Esophagus squamous epithelium (tissue), 5 donors: ENCODE results near the gene SAMD14. TPM values are rescaled to one million over a fixed set of nuclear protein-coding genes. Genes with fewer than 3 reads are reported as not detected.

ENCODE experiments used
- DNase-seq: peaks from one replicate; lab custom pipeline; 2025; lab: John Stamatoyannopoulos, UW
- H3K27ac ChIP-seq, 4 donors: fragments of 200-600 bp; sonication (generic); one replicate each; pipeline ENCODE4 v1.5.1; 2016 to 2019; ENCODE audit warnings: mild to moderate bottlenecking in 1 of 4
- H3K27me3 ChIP-seq, 4 donors: fragments of 200-600 bp; sonication (generic); 1 replicate in 3 of 4; 2 replicates in 1 of 4; pipeline versions ENCODE4 v1.5.1 to v1.6.0; 2017 to 2021; ENCODE audit warnings: antibody characterized with exemption in 1 of 4
- H3K36me3 ChIP-seq, 3 donors: fragments of 200-600 bp; sonication (generic); one replicate each; pipeline ENCODE4 v1.5.1; 2016 to 2019
- H3K4me1 ChIP-seq, 3 donors: fragments of 200-600 bp; sonication (generic); one replicate each; pipeline ENCODE4 v1.5.1; 2017 to 2019
- H3K4me3 ChIP-seq, 4 donors: fragments of 200-600 bp; sonication (generic); 1 replicate in 3 of 4; 2 replicates in 1 of 4; pipeline ENCODE4 v1.5.1; 2016 to 2019; ENCODE audit warnings: mild to moderate bottlenecking in 2 of 4, moderate library complexity in 1 of 4
- H3K9me3 ChIP-seq, 3 donors: fragments of 200-600 bp; sonication (generic); one replicate each; pipeline ENCODE4 v1.5.1; 2016 to 2019
- POLR2A ChIP-seq, 4 donors: fragments of 450-650 bp; IDR thresholded peaks; one replicate each; pipeline ENCODE4 v1.6.1; 2017; ENCODE audit warnings: antibody characterized with exemption in 4 of 4, mild to moderate bottlenecking in 4 of 4, moderate library complexity in 3 of 4
- WGBS, 2 donors: methylation state at CpG; one replicate each; pipeline ENCODE4 v1.1.5; 2018; 5-methylcytosine and 5-hydroxymethylcytosine counted together
- intact Hi-C: fragments of 100-400 bp; cut with DNase I; formaldehyde crosslinking; loops from one replicate; pipeline ENCODE4 v1.15.0; 2022
- total RNA-seq, 4 donors: library from RNA; depleted of rRNA; stranded (reverse); fragments of >200 nt; gene quantifications; one replicate each; pipeline ENCODE4 v1.1.0, GENCODE V29; 2016
- TF ChIP-seq, protein P1 (sequence below), 6 experiments: fragments of 450-650 bp in 4 of 6; fragments of 200-600 bp in 2 of 6; sonication (generic) in 2 of 6; IDR thresholded peaks; one replicate each; pipeline ENCODE4 v1.5.1; 2016 to 2019; ENCODE audit warnings: antibody characterized with exemption in 6 of 6, mild to moderate bottlenecking in 4 of 6, moderate library complexity in 4 of 6
- donor health status: DM: yes; HTN: yes; CAD: no.

SAMD14 gene
- total RNA-seq, 4 donors from 2014 or later: 0.57 TPM; not detected in 3

DNA sequence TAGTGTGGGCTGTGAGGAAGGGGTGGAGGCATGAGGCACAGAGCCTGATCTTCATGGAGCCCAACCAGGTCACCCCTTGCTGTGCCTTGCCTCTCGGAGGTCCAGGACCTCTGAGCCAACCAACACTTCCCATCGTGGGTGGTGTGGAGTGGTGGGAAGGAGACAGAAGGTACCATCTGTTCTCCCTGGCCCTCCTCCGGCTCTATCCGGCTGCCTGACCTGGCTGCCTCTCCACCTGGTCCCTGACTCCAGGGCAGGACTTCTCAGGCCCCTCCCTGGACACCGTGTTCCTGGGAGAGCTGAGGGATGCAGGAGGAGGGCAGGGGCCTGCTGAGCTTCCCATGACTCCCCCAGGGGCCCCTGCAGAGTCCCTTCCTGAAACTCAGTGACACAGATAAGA, 31.0 kb downstream of the SAMD14 start:
- Histone ChIP-seq H3K27ac (peak overlapping the region in 1 of 4 donors; percentile 26), H3K4me3 (no peak overlapping the region), H3K9me3 (no peaks in the 10 kb centered on the region), H3K27me3 (no peaks in the 10 kb centered on the region), H3K4me1 (peaks cover 32 to 74% (median 43%) of the 10 kb centered on the region in 3 donors), H3K36me3 (peaks cover 0 to 60% (median 0%) of the 10 kb centered on the region in 3 donors)
- DNase-seq: no peak
- WGBS, 2 donors: 59 to 79% methylated on average over 4 to 5 of the region's 5 CpGs
- TF ChIP-seq POLR2A (IDR thresholded peaks at IDR 0.05): no peak
- TF ChIP-seq, protein P1, sequence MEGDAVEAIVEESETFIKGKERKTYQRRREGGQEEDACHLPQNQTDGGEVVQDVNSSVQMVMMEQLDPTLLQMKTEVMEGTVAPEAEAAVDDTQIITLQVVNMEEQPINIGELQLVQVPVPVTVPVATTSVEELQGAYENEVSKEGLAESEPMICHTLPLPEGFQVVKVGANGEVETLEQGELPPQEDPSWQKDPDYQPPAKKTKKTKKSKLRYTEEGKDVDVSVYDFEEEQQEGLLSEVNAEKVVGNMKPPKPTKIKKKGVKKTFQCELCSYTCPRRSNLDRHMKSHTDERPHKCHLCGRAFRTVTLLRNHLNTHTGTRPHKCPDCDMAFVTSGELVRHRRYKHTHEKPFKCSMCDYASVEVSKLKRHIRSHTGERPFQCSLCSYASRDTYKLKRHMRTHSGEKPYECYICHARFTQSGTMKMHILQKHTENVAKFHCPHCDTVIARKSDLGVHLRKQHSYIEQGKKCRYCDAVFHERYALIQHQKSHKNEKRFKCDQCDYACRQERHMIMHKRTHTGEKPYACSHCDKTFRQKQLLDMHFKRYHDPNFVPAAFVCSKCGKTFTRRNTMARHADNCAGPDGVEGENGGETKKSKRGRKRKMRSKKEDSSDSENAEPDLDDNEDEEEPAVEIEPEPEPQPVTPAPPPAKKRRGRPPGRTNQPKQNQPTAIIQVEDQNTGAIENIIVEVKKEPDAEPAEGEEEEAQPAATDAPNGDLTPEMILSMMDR (IDR thresholded peaks at IDR 0.05): no peak
- intact Hi-C loops: no loop called here

DNA sequence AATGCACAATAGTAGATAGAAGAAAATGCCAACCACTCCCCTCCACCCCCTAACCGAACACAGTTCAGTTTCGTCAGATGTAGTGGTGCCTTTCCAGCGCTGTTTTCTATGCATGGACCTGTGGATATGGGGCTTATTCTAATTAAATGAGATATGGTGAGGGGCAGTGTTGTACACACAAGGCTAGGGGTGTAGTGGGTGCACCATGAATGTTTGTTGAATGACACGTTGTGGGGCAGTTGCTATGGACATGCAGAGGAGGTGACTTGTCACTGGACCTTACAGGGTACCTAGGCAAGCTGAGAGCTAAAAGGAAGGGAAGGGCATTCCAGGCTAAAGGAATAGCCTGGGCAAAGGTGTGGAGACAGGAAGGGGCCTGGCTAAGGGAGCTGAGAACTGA, 31.4 kb downstream of the SAMD14 start:
- no peak for DNase-seq
- H3K4me1 ChIP-seq: peaks cover 32 to 76% (median 43%) of the 10 kb centered on the region in 3 donors
- intact Hi-C loops: no loop called here
- 81 to 82% methylated on average over 4 of the region's 4 CpGs for WGBS, 2 donors
- no peaks in the 10 kb centered on the region for H3K27me3 ChIP-seq
- no peak overlapping the region for H3K4me3 ChIP-seq
- no peaks in the 10 kb centered on the region for H3K9me3 ChIP-seq
- H3K36me3 ChIP-seq: peaks cover 0 to 55% (median 0%) of the 10 kb centered on the region in 3 donors
- H3K27ac ChIP-seq: peak overlapping the region in 1 of 4 donors; percentile 26
- TF ChIP-seq POLR2A (IDR thresholded peaks at IDR 0.05): no peak
- TF ChIP-seq, protein P1 (IDR thresholded peaks at IDR 0.05): no peak

DNA sequence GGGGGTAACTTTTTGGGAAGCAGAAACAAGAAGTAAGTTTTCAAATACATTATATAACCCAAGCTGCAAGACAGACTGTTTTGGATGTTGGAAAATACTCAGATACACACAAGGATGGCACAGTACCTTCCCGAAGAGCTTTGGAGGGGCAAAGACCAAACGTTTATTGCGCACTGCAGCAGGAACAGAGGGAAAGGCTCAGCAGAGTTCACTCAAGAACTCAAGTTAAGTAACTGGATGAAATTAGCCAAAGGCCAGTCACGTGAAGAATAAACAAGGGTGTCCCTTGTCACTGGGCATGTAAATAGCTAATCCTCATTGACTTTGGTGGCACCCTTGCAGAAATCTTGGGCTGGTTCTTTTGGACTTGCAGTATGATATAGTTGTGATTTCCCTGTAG, 32.0 kb downstream of the SAMD14 start:
- Histone ChIP-seq H3K4me1 (peaks cover 32 to 69% (median 43%) of the 10 kb centered on the region in 3 donors), H3K27ac (no peak overlapping the region), H3K36me3 (peaks cover 0 to 49% (median 0%) of the 10 kb centered on the region in 3 donors), H3K4me3 (no peak overlapping the region), H3K9me3 (no peaks in the 10 kb centered on the region), H3K27me3 (no peaks in the 10 kb centered on the region)
- 87 to 88% methylated on average over 4 of the region's 4 CpGs for WGBS, 2 donors
- intact Hi-C loops: no loop called here
- DNase-seq: no peak
- no peak for TF ChIP-seq POLR2A (IDR thresholded peaks at IDR 0.05)
- TF ChIP-seq, protein P1 (IDR thresholded peaks at IDR 0.05): no peak

DNA sequence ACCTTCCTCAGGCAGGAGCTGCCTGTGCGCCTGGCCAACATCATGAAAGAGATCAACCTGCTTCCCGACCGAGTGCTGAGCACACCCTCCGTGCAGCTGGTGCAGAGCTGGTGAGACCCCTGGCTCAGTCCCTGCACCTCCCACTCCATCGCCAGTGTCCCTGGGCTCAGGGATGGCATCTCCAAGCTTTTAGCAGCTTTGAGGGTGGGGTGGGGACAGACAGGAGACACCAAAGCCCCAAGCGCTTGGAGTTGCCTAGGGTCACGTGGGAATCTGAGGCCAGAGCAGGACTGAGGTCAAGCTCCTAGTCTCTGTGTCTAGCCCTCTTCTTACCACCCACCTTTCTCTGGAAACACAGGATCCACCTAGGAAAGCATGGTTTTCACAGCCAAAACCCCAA, 32.5 kb downstream of the SAMD14 start:
- no peak overlapping the region for H3K4me3 ChIP-seq
- no peaks in the 10 kb centered on the region for H3K27me3 ChIP-seq
- no peaks in the 10 kb centered on the region for H3K9me3 ChIP-seq
- H3K4me1 ChIP-seq: peaks cover 32 to 64% (median 42%) of the 10 kb centered on the region in 3 donors
- H3K27ac ChIP-seq: peak overlapping the region in 2 of 4 donors; percentile 7 to 94
- H3K36me3 ChIP-seq: peaks cover 0 to 45% (median 0%) of the 10 kb centered on the region in 3 donors
- TF ChIP-seq, protein P1 (IDR thresholded peaks at IDR 0.05): no peak
- no peak for TF ChIP-seq POLR2A (IDR thresholded peaks at IDR 0.05)
- 85 to 86% methylated on average over 2 to 4 of the region's 7 CpGs for WGBS, 2 donors
- intact Hi-C loops: no loop called here
- no peak for DNase-seq

DNA sequence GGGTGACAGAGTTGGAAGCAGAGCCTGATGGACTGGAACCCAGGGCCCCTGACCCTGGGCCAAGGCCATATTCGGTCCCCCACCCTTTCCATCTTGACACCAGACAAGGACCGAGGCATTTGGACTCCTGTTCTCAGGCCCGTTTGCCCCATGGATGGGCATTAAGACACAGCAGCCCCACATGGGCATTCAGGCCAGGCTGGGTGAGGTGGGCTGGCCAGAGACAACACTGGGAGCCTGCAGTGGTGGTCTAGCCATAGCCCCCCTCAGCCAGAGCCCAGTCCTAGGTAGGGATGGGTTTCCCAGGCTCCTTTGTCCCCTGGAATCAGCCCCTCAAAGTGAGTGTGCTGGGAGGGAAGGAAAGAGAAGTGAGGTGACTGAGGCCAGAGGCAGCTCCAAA, 33.2 kb downstream of the SAMD14 start:
- TF ChIP-seq, protein P1 (IDR thresholded peaks at IDR 0.05): no peak
- TF ChIP-seq POLR2A (IDR thresholded peaks at IDR 0.05): no peak
- WGBS, 2 donors: 77 to 80% methylated on average over 2 to 3 of the region's 3 CpGs
- Histone ChIP-seq H3K36me3 (peaks cover 0 to 45% (median 0%) of the 10 kb centered on the region in 3 donors), H3K9me3 (no peaks in the 10 kb centered on the region), H3K27ac (peak overlapping the region; percentile 7 to 94 (median 82)), H3K4me3 (peak overlapping the region in 2 of 4 donors; percentile 92 to 98), H3K4me1 (peaks cover 26 to 57% (median 35%) of the 10 kb centered on the region in 3 donors), H3K27me3 (no peaks in the 10 kb centered on the region)
- DNase-seq: no peak
- intact Hi-C loops: no loop called here
